ENCODE data around the gene RGS3.
A peak's percentile ranks its signal among the peaks of the same experiment; 100 is the strongest.

The RGS3 gene

GRCh38 chr9:113631871-113632665 lies 168.5 kb downstream of the RGS3 start:
- no peak overlapping the region for H3K4me3 ChIP-seq (ENCODE audit: low read length)
- no peak for TF ChIP-seq CTCF (conservative IDR thresholded peaks at IDR 0.05; ENCODE audit: low read depth, low read length)
- DNase-seq (ENCODE audit: low read depth): no peak

- no peak overlapping the region for H3K4me3 ChIP-seq (ENCODE audit: low read length)
- no peak for DNase-seq (ENCODE audit: low read depth)
- no peak for TF ChIP-seq CTCF (conservative IDR thresholded peaks at IDR 0.05; ENCODE audit: low read depth, low read length)
These were observed 169.5 kb downstream of the RGS3 start for GRCh38 chr9:113632776-113633590.

- DNase-seq (ENCODE audit: low read depth): no peak
- TF ChIP-seq CTCF (conservative IDR thresholded peaks at IDR 0.05; ENCODE audit: low read depth, low read length): no peak
- no peak overlapping the region for H3K4me3 ChIP-seq (ENCODE audit: low read length)
These were observed 170.5 kb downstream of the RGS3 start for GRCh38 chr9:113633782-113634595.

- H3K4me3 ChIP-seq (ENCODE audit: low read length): no peak overlapping the region
- TF ChIP-seq CTCF (conservative IDR thresholded peaks at IDR 0.05; ENCODE audit: low read depth, low read length): no peak
- DNase-seq (ENCODE audit: low read depth): peak; percentile 35
These were observed 171.3 kb downstream of the RGS3 start for GRCh38 chr9:113634596-113635515.

- H3K4me3 ChIP-seq (ENCODE audit: low read length): no peak overlapping the region
- no peak for DNase-seq (ENCODE audit: low read depth)
- TF ChIP-seq CTCF (conservative IDR thresholded peaks at IDR 0.05; ENCODE audit: low read depth, low read length): no peak
These were observed 172.1 kb downstream of the RGS3 start for GRCh38 chr9:113635586-113635985.

- no peak for TF ChIP-seq CTCF (conservative IDR thresholded peaks at IDR 0.05; ENCODE audit: low read depth, low read length)
- H3K4me3 ChIP-seq (ENCODE audit: low read length): no peak overlapping the region
- no peak for DNase-seq (ENCODE audit: low read depth)
These were observed 172.6 kb downstream of the RGS3 start for GRCh38 chr9:113636165-113636564.

All from retinal pigment epithelial cell (primary cell).